ENCODE measurements around the gene GALNT2. TPM values are rescaled to one million over a fixed set of nuclear protein-coding genes. Genes with fewer than 3 reads are reported as not detected.

The GALNT2 gene
- total and polyA plus RNA-seq, 9 of the 15 experiments (the other 6 are each of a cell fraction or from before 2014, with no cell fraction given): 1.6 to 106 (median 51.9) TPM

DNA sequence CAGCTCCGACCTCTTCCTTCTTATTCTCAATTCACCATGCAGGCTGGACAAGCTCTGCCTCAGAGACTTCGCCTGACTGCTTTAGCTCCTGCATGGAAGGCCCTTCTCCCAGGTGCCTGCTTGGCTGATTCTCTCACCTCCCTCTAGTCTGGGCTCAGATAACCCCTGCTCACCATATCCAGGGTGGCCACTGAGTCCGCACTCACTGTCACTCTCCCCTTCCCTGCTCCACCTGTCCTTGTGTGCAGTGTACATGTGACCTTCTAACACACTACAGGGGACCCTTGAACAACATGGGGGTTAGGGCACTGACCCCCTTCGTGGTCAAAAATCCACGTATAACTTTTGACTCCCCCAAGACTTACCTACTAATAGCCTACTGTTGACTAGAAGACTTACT, 14.4 kb upstream of the GALNT2 start:
- no peak overlapping the region for H3K4me3 ChIP-seq
- no peak overlapping the region for H2AFZ ChIP-seq (ENCODE audit: low read depth, low read length)
- H4K20me1 ChIP-seq (replicated peaks; ENCODE audit: control insufficient read depth, insufficient read depth, low read length): no peaks in the 10 kb centered on the region
- FAIRE-seq: no peak
- H3K79me2 ChIP-seq (ENCODE audit: control insufficient read depth, insufficient read depth, low read length): no peaks in the 10 kb centered on the region
- TF ChIP-seq ZFP30 (CRISPR knock-in tag; IDR thresholded peaks at IDR 0.05; ENCODE audit: borderline replicate concordance) (no peak), L3MBTL2 (IDR thresholded peaks at IDR 0.05) (no peak), SMARCA4 (IDR thresholded peaks at IDR 0.05) (no peak), TSC22D4 (tag; IDR thresholded peaks at IDR 0.05) (no peak), NFRKB (IDR thresholded peaks at IDR 0.05; ENCODE audit: low read depth) (no peak), ATF7 (IDR thresholded peaks at IDR 0.05) (no peak), ZFP36 (IDR thresholded peaks at IDR 0.05; ENCODE audit: low read depth, low read length, partially characterized antibody) (no peak), ZNF146 (CRISPR knock-in tag; IDR thresholded peaks at IDR 0.05; ENCODE audit: unreplicated experiment) (no peak), ZNF3 (CRISPR knock-in tag; IDR thresholded peaks at IDR 0.05) (no peak), TBP (optimal IDR thresholded peaks at IDR 0.05; ENCODE audit: low read depth, low read length) (no peak), KLF13 (tag; IDR thresholded peaks at IDR 0.05; ENCODE audit: borderline replicate concordance, low read depth) (no peak), EWSR1 (IDR thresholded peaks at IDR 0.05; ENCODE audit: borderline replicate concordance, low read depth, partially characterized antibody) (no peak)
- no peaks in the 10 kb centered on the region for H3K9me1 ChIP-seq (ENCODE audit: control insufficient read depth, insufficient read depth, low read length)
- no peak for DNase-seq (ENCODE audit: extremely low read depth in 1 of 4, low spot score in 3 of 4)
- no peaks in the 10 kb centered on the region for H3K9me3 ChIP-seq (replicated peaks; ENCODE audit: control insufficient read depth, insufficient read depth, low read depth, low read length)
- intact Hi-C loops (cut with micrococcal nuclease): no loop called here
- H3K9ac ChIP-seq (ENCODE audit: insufficient read depth in 1 of 2, low read depth in 2 of 2, low read length in 2 of 2): peak overlapping the region in 1 of 2 experiments; percentile 32; a peak in 1 of 4 replicates
- no TSS peak for BruUV-seq (replicated peaks)
- in situ Hi-C loops (cut with MboI): no loop called here
- H3K36me3 ChIP-seq (ENCODE audit: control insufficient read depth, insufficient read depth, low read length): no peaks in the 10 kb centered on the region
- ChIA-PET POLR2A (interaction anchor here (0.6 to 1.4 kb wide), 2 partner anchors 11 to 227 kb away, joined by 3 to 4 read pairs; no protein-coding TSS in a partner anchor), CTCF (ENCODE audit: low intra/inter-chr PET ratio) (no interaction called here)
- H3K4me1 ChIP-seq (replicated peaks in 1 of 2; ENCODE audit: control insufficient read depth in 2 of 2, insufficient read depth in 2 of 2, low read length in 2 of 2): no peaks in the 10 kb centered on the region; a peak in 2 of 5 replicates
- WGBS (ENCODE audit: insufficient coverage, low coverage, missing lambda C conversion rate): 15% methylated on average over 5 of the region's 5 CpGs
- ATAC-seq: no peak
- no peak overlapping the region for H3K27ac ChIP-seq (ENCODE audit: extremely low read depth, low read depth, low read length)
- H3K27me3 ChIP-seq (ENCODE audit: control insufficient read depth in 2 of 2, insufficient read depth in 2 of 2, low read length in 2 of 2): peaks cover 16 to 27% of the 10 kb centered on the region in 2 experiments; a peak in 4 of 5 replicates
- H3K4me2 ChIP-seq (ENCODE audit: insufficient read depth, low read length): no peak overlapping the region

Data from K562 (cell line).